B cell (primary cell): Measurements from ENCODE around the gene TRPV6. TPM values are rescaled to one million over a fixed set of nuclear protein-coding genes. Genes with fewer than 3 reads are reported as not detected.

Experiments used
- ATAC-seq: fragments of 200-7000 bp; cut with Tn5 transposase; one replicate; pipeline ENCODE4 v1.10.0; 2021; ENCODE audit warnings: low read depth, mild to moderate bottlenecking, moderate number of reproducible peaks, moderate library complexity
- CTCF ChIA-PET: fragments of 350-600 bp; sonication (Branson Sonifier 250); formaldehyde crosslinking; loops from one replicate; lab custom pipeline; 2021; ENCODE audit warnings: antibody characterized with exemption, inconsistent platforms; lab: Charles Lee
- POLR2A ChIA-PET: fragments of 350-600 bp; sonication (Branson Sonifier 250); formaldehyde crosslinking; loops from one replicate; lab custom pipeline; 2021; ENCODE audit warnings: antibody characterized with exemption; lab: Charles Lee
- DNase-seq: peaks from one replicate; pipeline ENCODE4 v3.0.0; 2013
- H2AFZ ChIP-seq: 2 replicates; pipeline ENCODE4 v1.6.1; 2012; ENCODE audit warnings: mild to moderate bottlenecking, low read depth, low read length; ENCODE audit not compliant: insufficient read depth, poor library complexity, severe bottlenecking
- H3K27ac ChIP-seq, 2 donors: 1 replicate in 1 of 2; 2 replicates in 1 of 2; pipeline ENCODE4 v1.5.1; 2012 to 2013; ENCODE audit warnings: low read length in 2 of 2, mild to moderate bottlenecking in 2 of 2, moderate library complexity in 1 of 2
- H3K27me3 ChIP-seq, 4 experiments: fragments of 200-600 bp in 1 of 4; sonication (generic) in 1 of 4; replicated peaks in 1 of 4; 1 replicate in 2 of 4; 2 replicates in 2 of 4; pipeline versions ENCODE4 v1.6.1 to v1.7.0; 2013 to 2016; ENCODE audit warnings: low read length in 3 of 4, mild to moderate bottlenecking in 2 of 4, mixed read lengths in 1 of 4, moderate library complexity in 1 of 4; ENCODE audit not compliant: insufficient read depth in 4 of 4, control insufficient read depth in 3 of 4; ENCODE audit errors: control extremely low read depth in 1 of 4
- H3K36me3 ChIP-seq, 2 experiments: replicated peaks in 1 of 2; 1 replicate in 1 of 2; 2 replicates in 1 of 2; pipeline versions ENCODE4 v1.6.1 to v1.7.1; 2013; ENCODE audit warnings: low read length in 1 of 2; ENCODE audit not compliant: insufficient read depth in 2 of 2, control insufficient read depth in 1 of 2; ENCODE audit errors: control extremely low read depth in 1 of 2, extremely low read depth in 1 of 2
- H3K4me1 ChIP-seq, 2 donors: fragments of 200-600 bp in 1 of 2; sonication (generic) in 1 of 2; 1 replicate in 1 of 2; 2 replicates in 1 of 2; pipeline versions ENCODE4 v1.5.1 to v1.6.1; 2013 to 2017; ENCODE audit warnings: low read length in 2 of 2; ENCODE audit not compliant: control insufficient read depth in 2 of 2, insufficient read depth in 2 of 2
- H3K4me2 ChIP-seq: replicated peaks from 2 replicates; pipeline ENCODE3; 2012; ENCODE audit warnings: mild to moderate bottlenecking, low read depth, low read length; ENCODE audit not compliant: poor library complexity, severe bottlenecking
- H3K4me3 ChIP-seq, 5 experiments: fragments of 200-600 bp in 1 of 5; sonication (generic) in 1 of 5; 1 replicate in 3 of 5; 2 replicates in 2 of 5; pipeline versions ENCODE4 v1.5.1 to v1.7.0; 2011 to 2016; ENCODE audit warnings: low read length in 4 of 5, mild to moderate bottlenecking in 4 of 5, low read depth in 2 of 5, control low read depth in 1 of 5, moderate library complexity in 1 of 5; ENCODE audit not compliant: insufficient read depth in 1 of 5; ENCODE audit errors: control extremely low read depth in 1 of 5, extremely low read depth in 1 of 5
- H3K79me2 ChIP-seq: fragments of 200-600 bp; sonication (generic); one replicate; pipeline ENCODE4 v1.6.0; 2016; ENCODE audit warnings: low read length; ENCODE audit not compliant: control insufficient read depth, insufficient read depth
- H3K9ac ChIP-seq: fragments of 200-600 bp; sonication (generic); 2 replicates; pipeline ENCODE4 v1.6.1; 2017; ENCODE audit warnings: mild to moderate bottlenecking, low read length, moderate library complexity
- H3K9me3 ChIP-seq, 3 donors: one replicate each; pipeline versions ENCODE4 v1.6.1 to v1.7.1; 2013; ENCODE audit warnings: low read length in 2 of 3; ENCODE audit not compliant: control insufficient read depth in 2 of 3, insufficient read depth in 1 of 3; ENCODE audit errors: control extremely low read depth in 1 of 3
- H4K20me1 ChIP-seq: 2 replicates; pipeline ENCODE4 v1.6.0; 2012; ENCODE audit warnings: mild to moderate bottlenecking, low read length; ENCODE audit not compliant: insufficient read depth, control insufficient read depth, poor library complexity, severe bottlenecking
- H3K27ac Mint-ChIP-seq: one replicate; pipeline ENCODE4 v1.8.0; 2021; ENCODE audit warnings: mixed read lengths
- H3K27me3 Mint-ChIP-seq: one replicate; pipeline ENCODE4 v1.8.0; 2021; ENCODE audit warnings: mixed read lengths
- H3K4me1 Mint-ChIP-seq: one replicate; pipeline ENCODE4 v1.8.0; 2021; ENCODE audit warnings: mixed read lengths
- H3K4me3 Mint-ChIP-seq: one replicate; pipeline ENCODE4 v1.8.0; 2021; ENCODE audit warnings: mixed read lengths
- H3K9me3 Mint-ChIP-seq: one replicate; pipeline ENCODE4 v1.8.0; 2022; ENCODE audit warnings: mixed read lengths; ENCODE audit not compliant: insufficient read depth
- CTCF ChIP-seq: fragments of 200-600 bp; IDR thresholded peaks from one replicate; pipeline ENCODE4 v1.8.0; 2022; ENCODE audit warnings: antibody characterized with exemption, mild to moderate bottlenecking
- EZH2 ChIP-seq: IDR thresholded peaks from 2 replicates; pipeline ENCODE4 v1.6.1; 2012; ENCODE audit warnings: borderline replicate concordance, low read depth, mild to moderate bottlenecking, moderate library complexity, low read length; ENCODE audit not compliant: insufficient read depth, poor library complexity, severe bottlenecking
- WGBS: methylation state at CpG from one replicate; pipeline ENCODE4 v1.1.5; 2013; ENCODE audit warnings: missing lambda C conversion rate; ENCODE audit not compliant: insufficient coverage; 5-methylcytosine and 5-hydroxymethylcytosine counted together
- intact Hi-C: fragments of 100-400 bp; cut with micrococcal nuclease; formaldehyde crosslinking; loops from one replicate; pipeline ENCODE4 v1.10.0; 2022
- polyA plus RNA-seq: library from polyadenylated mRNA; depleted of rRNA; stranded (reverse); fragments of >200 nt; gene quantifications from 2 replicates; pipeline ENCODE4 v1.2.3, GENCODE V29; 2012
- total RNA-seq, 2 donors: library from RNA; stranded (reverse); fragments of 120-200 nt in 1 of 2; gene quantifications; 1 replicate in 1 of 2; 2 replicates in 1 of 2; pipeline versions ENCODE4 v1.2.3 to v1.2.4, GENCODE V29; 2013 to 2022

The TRPV6 gene
- total and polyA plus RNA-seq, 2 donors (not counting 1 experiment from before 2014, with no cell fraction given), result not detected

- Histone ChIP-seq H3K4me2 (no peak overlapping the region), H3K27ac (no peak overlapping the region), H3K79me2 (no peaks in the 10 kb centered on the region), H3K36me3 (no peaks in the 10 kb centered on the region), H3K4me1 (no peaks in the 10 kb centered on the region), H3K4me3 (no peak overlapping the region), H3K27me3 (peaks cover 0 to 3% (median 1%) of the 10 kb centered on the region in 4 experiments), H2AFZ (no peak overlapping the region), H3K9me3 (no peaks in the 10 kb centered on the region), H4K20me1 (no peaks in the 10 kb centered on the region), H3K9ac (no peak overlapping the region)
- WGBS, result 90% methylated on average over 4 of the region's 12 CpGs
- no peaks in the 10 kb centered on the region for H3K4me1 Mint-ChIP-seq
- intact Hi-C loops, result no loop called here
- POLR2A ChIA-PET, result no interaction called here
- DNase-seq, result no peak
- CTCF ChIA-PET, result interaction anchor here (1.4 to 2.1 kb wide), 3 partner anchors 14 to 113 kb away, joined by 4 to 14 read pairs (median 6); no protein-coding TSS in a partner anchor
- ATAC-seq, result no peak
- no peak overlapping the region for H3K4me3 Mint-ChIP-seq
- TF ChIP-seq EZH2 (no peak), CTCF (no peak)
- peaks cover 36% of the 10 kb centered on the region for H3K27me3 Mint-ChIP-seq
- no peak overlapping the region for H3K27ac Mint-ChIP-seq
- H3K9me3 Mint-ChIP-seq, result no peaks in the 10 kb centered on the region
These were observed 8.8 kb upstream of the TRPV6 start for GRCh38 chr7:142894112-142894984.

DNA sequence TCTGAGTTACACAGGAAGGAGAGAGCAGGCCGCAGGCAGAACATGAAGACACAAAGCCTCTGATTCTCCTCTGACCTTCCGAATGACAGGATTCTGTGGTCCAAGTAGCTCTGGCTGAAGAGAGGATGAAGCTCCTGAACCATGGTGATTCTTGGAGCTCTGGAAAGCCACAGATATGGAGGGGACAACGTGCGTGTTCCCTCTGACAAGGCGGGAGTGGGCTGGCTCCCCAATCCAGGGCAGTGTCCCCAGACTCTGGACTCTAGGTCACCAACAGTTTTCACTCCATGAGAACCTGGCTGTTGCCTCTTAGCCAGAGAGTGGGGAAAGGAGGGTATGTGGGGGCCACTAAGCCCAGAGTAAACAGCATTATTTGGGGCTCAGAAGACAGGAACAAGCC lies 7.4 kb upstream of the TRPV6 start:
- TF ChIP-seq CTCF (no peak), EZH2 (no peak)
- H3K9me3 ChIP-seq, result no peaks in the 10 kb centered on the region
- no peaks in the 10 kb centered on the region for H3K4me1 ChIP-seq
- H3K36me3 ChIP-seq, result no peaks in the 10 kb centered on the region
- no peaks in the 10 kb centered on the region for H3K79me2 ChIP-seq
- no peak overlapping the region for H3K27ac Mint-ChIP-seq
- H3K4me2 ChIP-seq, result no peak overlapping the region
- H3K4me3 ChIP-seq, result no peak overlapping the region
- WGBS, result 91% methylated on average over 5 of the region's 5 CpGs
- H2AFZ ChIP-seq, result no peak overlapping the region
- no peak overlapping the region for H3K27ac ChIP-seq
- DNase-seq (no peak), ATAC-seq (no peak)
- no peaks in the 10 kb centered on the region for H3K4me1 Mint-ChIP-seq
- peaks cover 0 to 4% (median 0%) of the 10 kb centered on the region in 4 experiments for H3K27me3 ChIP-seq
- intact Hi-C loops, result no loop called here
- CTCF ChIA-PET, result interaction anchor here (1.2 kb wide), 1 partner anchor 12 kb away, joined by 4 read pairs; no protein-coding TSS in a partner anchor
- no peaks in the 10 kb centered on the region for H3K9me3 Mint-ChIP-seq
- POLR2A ChIA-PET, result no interaction called here
- H3K27me3 Mint-ChIP-seq, result peaks cover 33% of the 10 kb centered on the region
- no peaks in the 10 kb centered on the region for H4K20me1 ChIP-seq
- no peak overlapping the region for H3K4me3 Mint-ChIP-seq
- H3K9ac ChIP-seq, result no peak overlapping the region
